Fibroblast of skin of right quadriceps (primary cell): Measurements from ENCODE around the gene ZDHHC3.
A peak's percentile ranks its signal among the peaks of the same experiment; 100 is the strongest.

Experiments used
- DNase-seq: peaks from one replicate; pipeline ENCODE4 v3.0.0-alpha.2; 2013

The ZDHHC3 gene

GRCh38 chr3:44890852-44891251, 85.1 kb downstream of the ZDHHC3 start:
- DNase-seq: no peak

GRCh38 chr3:44890258-44890657, 85.7 kb downstream of the ZDHHC3 start:
- no peak for DNase-seq

GRCh38 chr3:44887101-44887500, 88.9 kb downstream of the ZDHHC3 start:
- DNase-seq: no peak

- DNase-seq: no peak
Measured at GRCh38 chr3:44886561-44886960, 89.4 kb downstream of the ZDHHC3 start.

GRCh38 chr3:44885618-44886017, 90.4 kb downstream of the ZDHHC3 start:
- DNase-seq: peak; percentile 95

GRCh38 chr3:44883999-44884431, 92.0 kb downstream of the ZDHHC3 start:
- DNase-seq: peak; percentile 98

GRCh38 chr3:44883213-44883955, 92.6 kb downstream of the ZDHHC3 start:
- no peak for DNase-seq

GRCh38 chr3:44880284-44880683, 95.7 kb downstream of the ZDHHC3 start:
- DNase-seq: no peak

GRCh38 chr3:44877333-44877732, 98.6 kb downstream of the ZDHHC3 start:
- DNase-seq: no peak

- DNase-seq: no peak
Measured at GRCh38 chr3:44875596-44875995, 100.4 kb downstream of the ZDHHC3 start.
